Mesendoderm (in vitro differentiated cells): ENCODE data around the gene PTPRA.

Source experiments
- DNase-seq: peaks from one replicate; pipeline ENCODE4 v3.0.0; 2013
- H2AK5ac ChIP-seq: 2 replicates; pipeline ENCODE4 v1.6.1; 2013; ENCODE audit warnings: low read length, inconsistent platforms
- H2BK120ac ChIP-seq: 2 replicates; pipeline ENCODE4 v1.6.1; 2013; ENCODE audit warnings: low read depth, mild to moderate bottlenecking, low read length, moderate library complexity, mixed read lengths
- H2BK15ac ChIP-seq: replicated peaks from 2 replicates; pipeline ENCODE4 v1.6.1; 2013; ENCODE audit warnings: low read depth, mild to moderate bottlenecking, moderate library complexity
- H2BK5ac ChIP-seq: 2 replicates; pipeline ENCODE4 v1.6.1; 2013; ENCODE audit warnings: low read length, inconsistent platforms
- H3K18ac ChIP-seq: 2 replicates; pipeline ENCODE4 v1.6.1; 2013; ENCODE audit warnings: mild to moderate bottlenecking, low read length, mixed read lengths
- H3K23ac ChIP-seq: one replicate; pipeline ENCODE4 v1.6.1; 2013; ENCODE audit warnings: low read length
- H3K27ac ChIP-seq: 2 replicates; pipeline ENCODE4 v1.5.1; 2013; ENCODE audit warnings: low read depth, mild to moderate bottlenecking, inconsistent platforms, low read length, moderate library complexity
- H3K27me3 ChIP-seq: 2 replicates; pipeline ENCODE4 v1.6.1; 2013; ENCODE audit warnings: low read length, control low read depth, mild to moderate bottlenecking, inconsistent platforms; ENCODE audit not compliant: insufficient read depth, poor library complexity
- H3K36me3 ChIP-seq: 2 replicates; pipeline ENCODE4 v1.6.1; 2013; ENCODE audit warnings: low read length, inconsistent platforms; ENCODE audit not compliant: control insufficient read depth, insufficient read depth
- H3K4ac ChIP-seq: one replicate; pipeline ENCODE4 v1.6.1; 2013; ENCODE audit warnings: low read depth, mild to moderate bottlenecking, low read length, moderate library complexity
- H3K4me1 ChIP-seq: 2 replicates; pipeline ENCODE4 v1.6.1; 2013; ENCODE audit warnings: low read depth, low read length, inconsistent platforms; ENCODE audit not compliant: control insufficient read depth
- H3K4me2 ChIP-seq: 2 replicates; pipeline ENCODE4 v1.6.1; 2013; ENCODE audit warnings: low read length
- H3K4me3 ChIP-seq: 2 replicates; pipeline ENCODE4 v1.5.1; 2013; ENCODE audit warnings: mild to moderate bottlenecking, low read length
- H3K56ac ChIP-seq: one replicate; pipeline ENCODE4 v1.6.1; 2013; ENCODE audit warnings: low read length
- H3K79me1 ChIP-seq: 2 replicates; pipeline ENCODE4 v1.6.1; 2013; ENCODE audit warnings: low read length, inconsistent platforms
- H3K79me2 ChIP-seq: 2 replicates; pipeline ENCODE4 v1.6.1; 2013; ENCODE audit warnings: mild to moderate bottlenecking, low read length; ENCODE audit not compliant: control insufficient read depth, insufficient read depth
- H3K9ac ChIP-seq: 2 replicates; pipeline ENCODE4 v1.6.1; 2013; ENCODE audit warnings: low read length, inconsistent platforms
- H4K5ac ChIP-seq: one replicate; pipeline ENCODE4 v1.6.1; 2013; ENCODE audit warnings: low read length
- H4K8ac ChIP-seq: one replicate; pipeline ENCODE4 v1.6.1; 2013; ENCODE audit warnings: low read depth, mild to moderate bottlenecking, control low read depth, low read length, moderate library complexity
- WGBS: extraction: QIAGEN DNeasy Blood & Tissue Kit; methylation state at CpG from one replicate; pipeline ENCODE4 v1.1.7; 2013; ENCODE audit warnings: low lambda C conversion rate, missing lambda C conversion rate; ENCODE audit not compliant: insufficient coverage; ENCODE audit errors: extremely low coverage; 5-methylcytosine and 5-hydroxymethylcytosine counted together

The PTPRA gene

DNA sequence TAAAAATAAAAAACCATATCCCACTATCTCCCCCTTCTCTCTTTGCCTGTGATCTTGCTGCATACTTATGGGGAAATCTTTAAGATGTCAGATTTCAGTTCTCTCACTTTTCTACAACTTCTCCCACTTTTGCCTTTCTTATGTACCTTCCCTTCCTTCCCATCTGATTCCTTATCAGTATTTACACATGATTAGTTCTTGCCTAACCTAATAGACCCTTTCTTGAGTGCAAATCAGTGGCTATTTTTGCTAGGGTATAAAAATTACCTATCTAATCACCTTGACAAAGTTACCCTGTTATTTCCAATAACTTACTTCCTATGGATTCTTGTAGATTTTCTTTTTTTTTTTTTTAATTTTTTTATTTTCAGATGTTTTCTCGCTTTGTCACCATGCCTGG, 75.7 kb downstream of the PTPRA start:
- H3K23ac ChIP-seq = no peak overlapping the region
- no peak overlapping the region for H2BK120ac ChIP-seq
- no peak overlapping the region for H3K9ac ChIP-seq
- H3K4me2 ChIP-seq = no peak overlapping the region
- H2AK5ac ChIP-seq = no peak overlapping the region
- no peaks in the 10 kb centered on the region for H3K36me3 ChIP-seq
- H4K5ac ChIP-seq = no peak overlapping the region
- no peak overlapping the region for H2BK5ac ChIP-seq
- peaks cover 3% of the 10 kb centered on the region for H3K79me1 ChIP-seq
- no peak for DNase-seq
- no peak overlapping the region for H3K4ac ChIP-seq
- no peaks in the 10 kb centered on the region for H3K4me1 ChIP-seq
- H2BK15ac ChIP-seq = no peak overlapping the region
- H3K27me3 ChIP-seq = no peaks in the 10 kb centered on the region
- no peak overlapping the region for H4K8ac ChIP-seq
- no peak overlapping the region for H3K56ac ChIP-seq
- H3K4me3 ChIP-seq = no peak overlapping the region
- H3K79me2 ChIP-seq = no peaks in the 10 kb centered on the region
- no CpG with 5 or more reads among the region's 1 CpG for WGBS
- no peak overlapping the region for H3K18ac ChIP-seq
- no peak overlapping the region for H3K27ac ChIP-seq

DNA sequence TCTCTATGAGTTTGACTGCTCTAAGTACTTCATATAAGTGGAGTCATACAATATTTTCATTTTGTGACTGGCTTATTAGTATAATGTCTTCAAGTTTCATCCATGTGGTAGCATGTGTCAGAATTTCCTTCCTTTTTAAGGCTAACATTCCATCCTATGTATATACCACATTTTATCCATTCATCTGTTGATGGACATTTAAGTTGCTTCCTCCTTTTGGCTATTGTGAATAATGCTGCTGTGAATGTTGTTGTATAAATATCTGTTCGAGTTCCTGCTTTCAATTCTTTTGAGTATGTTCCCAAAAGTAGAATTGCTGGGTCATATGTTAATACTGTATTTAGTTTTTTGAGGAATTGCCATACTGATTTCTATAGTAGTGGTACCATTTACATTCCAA, 79.5 kb downstream of the PTPRA start:
- H2BK120ac ChIP-seq = no peak overlapping the region
- no peak overlapping the region for H3K56ac ChIP-seq
- H3K79me1 ChIP-seq = no peaks in the 10 kb centered on the region
- H3K4me3 ChIP-seq = no peak overlapping the region
- no peaks in the 10 kb centered on the region for H3K27me3 ChIP-seq
- H3K23ac ChIP-seq = no peak overlapping the region
- no peak overlapping the region for H4K8ac ChIP-seq
- no peak overlapping the region for H2BK5ac ChIP-seq
- H3K9ac ChIP-seq = no peak overlapping the region
- no peak overlapping the region for H2BK15ac ChIP-seq
- H4K5ac ChIP-seq = no peak overlapping the region
- no peaks in the 10 kb centered on the region for H3K36me3 ChIP-seq
- H3K79me2 ChIP-seq = no peaks in the 10 kb centered on the region
- no peak for DNase-seq
- no peak overlapping the region for H2AK5ac ChIP-seq
- H3K4ac ChIP-seq = no peak overlapping the region
- H3K4me1 ChIP-seq = no peaks in the 10 kb centered on the region
- no peak overlapping the region for H3K18ac ChIP-seq
- H3K27ac ChIP-seq = no peak overlapping the region
- WGBS = no CpG with 5 or more reads among the region's 1 CpG
- no peak overlapping the region for H3K4me2 ChIP-seq

GRCh38 chr20:2955257-2955970, 82.1 kb downstream of the PTPRA start:
- H3K36me3 ChIP-seq = no peaks in the 10 kb centered on the region
- H3K4me1 ChIP-seq = no peaks in the 10 kb centered on the region
- no peak overlapping the region for H2BK5ac ChIP-seq
- no peak for DNase-seq
- no peak overlapping the region for H3K4me3 ChIP-seq
- no peak overlapping the region for H2BK120ac ChIP-seq
- H2AK5ac ChIP-seq = no peak overlapping the region
- no peak overlapping the region for H3K4me2 ChIP-seq
- no peak overlapping the region for H3K56ac ChIP-seq
- H3K18ac ChIP-seq = no peak overlapping the region
- H3K79me1 ChIP-seq = no peaks in the 10 kb centered on the region
- H2BK15ac ChIP-seq = no peak overlapping the region
- no peaks in the 10 kb centered on the region for H3K79me2 ChIP-seq
- H3K27me3 ChIP-seq = no peaks in the 10 kb centered on the region
- no peak overlapping the region for H3K23ac ChIP-seq
- no peak overlapping the region for H3K9ac ChIP-seq
- H4K5ac ChIP-seq = no peak overlapping the region
- no peak overlapping the region for H4K8ac ChIP-seq
- H3K4ac ChIP-seq = no peak overlapping the region
- H3K27ac ChIP-seq = no peak overlapping the region

GRCh38 chr20:2956480-2956879, 83.2 kb downstream of the PTPRA start:
- Histone ChIP-seq H3K23ac (no peak overlapping the region), H3K4me2 (no peak overlapping the region), H4K5ac (no peak overlapping the region), H3K18ac (no peak overlapping the region), H2BK15ac (no peak overlapping the region), H3K27ac (no peak overlapping the region), H3K79me2 (no peaks in the 10 kb centered on the region), H2AK5ac (no peak overlapping the region), H2BK5ac (no peak overlapping the region), H3K36me3 (no peaks in the 10 kb centered on the region), H4K8ac (no peak overlapping the region), H3K9ac (no peak overlapping the region), H3K4ac (no peak overlapping the region), H3K56ac (no peak overlapping the region), H2BK120ac (no peak overlapping the region), H3K4me3 (no peak overlapping the region), H3K27me3 (no peaks in the 10 kb centered on the region), H3K79me1 (no peaks in the 10 kb centered on the region), H3K4me1 (no peaks in the 10 kb centered on the region)
- WGBS = no CpG with 5 or more reads among the region's 2 CpGs
- DNase-seq = no peak

DNA sequence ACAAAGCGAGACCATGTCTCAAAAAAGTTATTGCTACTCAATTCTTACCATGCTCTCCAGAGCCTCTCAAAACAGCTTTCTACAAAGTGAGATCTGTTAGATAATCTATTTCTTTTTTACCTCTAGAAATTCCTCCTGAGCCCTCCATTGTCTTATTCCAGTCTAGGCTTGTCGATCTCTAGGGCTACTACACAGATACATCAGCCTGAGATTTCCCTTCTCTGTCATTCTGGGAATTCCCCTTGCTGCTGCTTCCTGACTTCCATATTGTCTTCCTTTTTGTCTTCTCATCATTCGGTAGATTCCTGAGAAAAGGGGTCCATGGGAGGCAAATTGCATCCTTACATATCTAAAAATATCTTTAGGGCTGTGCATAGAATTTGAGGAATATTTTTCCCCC, 94.6 kb downstream of the PTPRA start:
- Histone ChIP-seq H3K56ac (no peak overlapping the region), H2BK15ac (no peak overlapping the region), H2AK5ac (no peak overlapping the region), H4K5ac (no peak overlapping the region), H3K4me1 (no peaks in the 10 kb centered on the region), H3K4me2 (no peak overlapping the region), H3K27ac (no peak overlapping the region), H3K27me3 (no peaks in the 10 kb centered on the region), H2BK120ac (no peak overlapping the region), H3K4me3 (no peak overlapping the region), H3K4ac (no peak overlapping the region), H3K79me1 (no peaks in the 10 kb centered on the region), H2BK5ac (no peak overlapping the region), H3K18ac (no peak overlapping the region), H3K9ac (no peak overlapping the region), H4K8ac (no peak overlapping the region), H3K23ac (no peak overlapping the region), H3K36me3 (no peaks in the 10 kb centered on the region), H3K79me2 (no peaks in the 10 kb centered on the region)
- no peak for DNase-seq
- no CpG with 5 or more reads among the region's 3 CpGs for WGBS

- Histone ChIP-seq H3K23ac (no peak overlapping the region), H3K4me2 (no peak overlapping the region), H3K79me2 (no peaks in the 10 kb centered on the region), H3K36me3 (no peaks in the 10 kb centered on the region), H3K27ac (no peak overlapping the region), H3K4ac (no peak overlapping the region), H4K5ac (no peak overlapping the region), H4K8ac (no peak overlapping the region), H2BK120ac (no peak overlapping the region), H2AK5ac (no peak overlapping the region), H2BK5ac (no peak overlapping the region), H3K27me3 (no peaks in the 10 kb centered on the region), H2BK15ac (no peak overlapping the region), H3K4me3 (no peak overlapping the region), H3K9ac (no peak overlapping the region), H3K56ac (no peak overlapping the region), H3K4me1 (no peaks in the 10 kb centered on the region), H3K79me1 (no peaks in the 10 kb centered on the region), H3K18ac (no peak overlapping the region)
- no CpG with 5 or more reads among the region's 5 CpGs for WGBS
- no peak for DNase-seq
Measured at GRCh38 chr20:2972126-2972525, 98.8 kb downstream of the PTPRA start.
